ENCODE results near the gene ANKRA2.

- TF ChIP-seq CTCF (IDR thresholded peaks at IDR 0.05 in 4 of 5, conservative IDR thresholded peaks at IDR 0.05 in 1 of 5) (no peak), POLR2A (IDR thresholded peaks at IDR 0.05) (no peak)
Observed at GRCh38 chr5:73513996-73514395, 51.4 kb downstream of the ANKRA2 start.
